ENCODE data around the gene NAT14.

Gene NAT14

DNA sequence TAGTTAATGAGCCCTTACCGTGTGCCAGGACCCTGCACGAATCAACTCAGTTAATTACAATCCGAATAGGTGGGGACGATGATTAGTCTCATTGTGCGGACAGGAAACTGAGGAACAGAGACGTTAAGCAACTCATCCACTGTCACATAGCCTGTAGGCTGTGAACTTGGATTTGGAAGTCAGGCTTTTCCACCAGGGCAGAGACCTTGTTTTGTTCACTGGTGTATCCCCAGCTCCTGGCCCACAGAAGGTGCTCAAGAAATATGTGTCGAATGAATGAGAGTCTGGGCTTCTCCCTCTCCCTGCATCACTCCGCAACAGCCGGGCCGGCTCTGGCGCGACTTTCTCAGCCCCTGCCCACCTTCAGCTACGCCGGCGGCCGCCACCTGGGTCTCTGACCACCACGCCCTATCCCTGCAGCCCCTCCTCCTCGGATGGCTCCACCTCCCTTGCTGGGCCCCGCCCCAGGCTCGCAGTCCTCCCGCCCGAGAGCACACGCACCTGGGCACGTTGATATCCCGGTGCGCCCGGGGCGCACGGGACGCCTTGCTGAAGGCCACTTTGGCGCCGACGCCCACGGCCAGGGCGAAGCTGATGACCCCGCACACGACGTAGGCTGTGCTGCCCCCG lies 43.2 kb upstream of the NAT14 start:
- DNase-seq (ENCODE audit: low read depth): peak; percentile 23
- no peak overlapping the region for H3K4me3 ChIP-seq (ENCODE audit: low read length)
- TF ChIP-seq, protein P1, sequence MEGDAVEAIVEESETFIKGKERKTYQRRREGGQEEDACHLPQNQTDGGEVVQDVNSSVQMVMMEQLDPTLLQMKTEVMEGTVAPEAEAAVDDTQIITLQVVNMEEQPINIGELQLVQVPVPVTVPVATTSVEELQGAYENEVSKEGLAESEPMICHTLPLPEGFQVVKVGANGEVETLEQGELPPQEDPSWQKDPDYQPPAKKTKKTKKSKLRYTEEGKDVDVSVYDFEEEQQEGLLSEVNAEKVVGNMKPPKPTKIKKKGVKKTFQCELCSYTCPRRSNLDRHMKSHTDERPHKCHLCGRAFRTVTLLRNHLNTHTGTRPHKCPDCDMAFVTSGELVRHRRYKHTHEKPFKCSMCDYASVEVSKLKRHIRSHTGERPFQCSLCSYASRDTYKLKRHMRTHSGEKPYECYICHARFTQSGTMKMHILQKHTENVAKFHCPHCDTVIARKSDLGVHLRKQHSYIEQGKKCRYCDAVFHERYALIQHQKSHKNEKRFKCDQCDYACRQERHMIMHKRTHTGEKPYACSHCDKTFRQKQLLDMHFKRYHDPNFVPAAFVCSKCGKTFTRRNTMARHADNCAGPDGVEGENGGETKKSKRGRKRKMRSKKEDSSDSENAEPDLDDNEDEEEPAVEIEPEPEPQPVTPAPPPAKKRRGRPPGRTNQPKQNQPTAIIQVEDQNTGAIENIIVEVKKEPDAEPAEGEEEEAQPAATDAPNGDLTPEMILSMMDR (IDR thresholded peaks at IDR 0.05; ENCODE audit: insufficient read depth, low read depth, low read length, missing control alignments): no peak

DNA sequence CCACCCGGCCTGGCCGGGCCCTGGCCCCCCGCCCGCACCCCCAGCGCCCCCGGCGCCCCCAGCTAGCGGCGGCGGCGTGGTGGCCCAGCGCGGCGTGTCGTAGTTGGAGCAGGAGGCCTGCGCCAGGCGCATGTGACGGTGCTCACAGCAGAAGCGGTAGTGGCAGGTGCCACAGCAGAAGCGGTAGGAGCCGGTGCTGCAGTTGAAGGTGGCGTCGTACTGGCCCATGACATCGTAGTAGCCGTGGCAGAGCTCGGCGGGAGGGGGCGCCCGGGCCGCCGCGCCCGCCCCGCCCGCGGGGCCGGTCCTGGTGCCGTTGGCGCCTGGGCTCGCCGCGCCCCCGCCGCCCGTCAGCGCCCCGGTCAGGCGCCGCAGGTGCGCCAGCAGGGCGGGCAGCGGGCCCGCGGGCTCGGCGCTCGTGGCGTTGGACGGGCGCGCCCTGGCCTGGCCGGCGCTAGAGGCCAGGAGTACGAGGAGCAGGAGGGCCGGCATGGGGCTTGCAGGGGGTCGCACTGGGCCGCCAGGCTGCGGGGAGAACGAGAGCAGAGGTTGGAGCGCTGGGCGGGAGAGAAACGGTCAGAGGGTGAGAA lies 42.5 kb upstream of the NAT14 start:
- H3K4me3 ChIP-seq (ENCODE audit: low read length): no peak overlapping the region
- no peak for DNase-seq (ENCODE audit: low read depth)
- TF ChIP-seq, protein P1 (IDR thresholded peaks at IDR 0.05; ENCODE audit: insufficient read depth, low read depth, low read length, missing control alignments): no peak

DNA sequence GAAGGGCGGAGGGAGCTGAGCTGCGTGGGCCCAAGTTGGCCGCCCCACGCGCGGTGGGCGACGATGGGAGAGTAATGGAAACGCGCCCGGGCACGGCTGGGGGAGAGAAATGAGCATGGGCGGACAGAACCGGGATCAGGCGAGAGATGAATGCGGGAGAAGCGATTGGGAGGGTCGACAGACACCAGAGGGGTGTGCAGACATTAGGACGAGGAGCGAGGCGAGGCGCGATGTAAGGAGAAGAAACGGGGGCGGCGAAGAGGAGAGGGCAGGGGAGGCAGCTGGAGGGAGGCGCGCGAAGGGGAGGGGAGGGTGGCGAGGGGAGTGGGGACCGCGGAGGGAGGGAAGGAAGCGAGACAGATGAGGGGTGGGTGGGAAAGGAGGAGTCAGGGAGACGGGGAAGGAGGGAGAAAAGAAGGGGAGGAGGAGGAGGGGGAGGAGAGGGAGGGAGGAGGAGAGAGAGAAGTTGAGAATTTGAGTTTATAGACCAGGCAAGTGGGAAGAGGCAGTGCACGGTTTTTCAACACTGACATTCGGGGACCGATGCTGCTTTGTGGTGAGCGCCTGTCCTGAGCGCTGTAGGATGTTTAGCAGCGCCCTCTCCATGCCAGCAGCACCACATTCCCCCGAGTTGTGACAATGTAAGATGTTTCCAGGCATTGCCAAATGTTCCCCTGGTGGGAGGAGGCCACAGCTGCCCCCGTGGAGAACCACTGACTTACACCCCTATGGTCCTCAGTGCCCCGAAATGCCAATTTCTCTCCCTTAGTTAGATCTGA lies 41.8 kb upstream of the NAT14 start, which contains the start of gene SHISA7:
Gene SHISA7 (minus strand): TSS at position 256 of the 779 bp plus-strand sequence. CDS start 437 bp downstream, outside the sequence.
- DNase-seq (ENCODE audit: low read depth): no peak
- TF ChIP-seq, protein P1 (IDR thresholded peaks at IDR 0.05; ENCODE audit: insufficient read depth, low read depth, low read length, missing control alignments): no peak
- no peak within 1 kb of the TSS for H3K4me3 ChIP-seq (ENCODE audit: low read length)

DNA sequence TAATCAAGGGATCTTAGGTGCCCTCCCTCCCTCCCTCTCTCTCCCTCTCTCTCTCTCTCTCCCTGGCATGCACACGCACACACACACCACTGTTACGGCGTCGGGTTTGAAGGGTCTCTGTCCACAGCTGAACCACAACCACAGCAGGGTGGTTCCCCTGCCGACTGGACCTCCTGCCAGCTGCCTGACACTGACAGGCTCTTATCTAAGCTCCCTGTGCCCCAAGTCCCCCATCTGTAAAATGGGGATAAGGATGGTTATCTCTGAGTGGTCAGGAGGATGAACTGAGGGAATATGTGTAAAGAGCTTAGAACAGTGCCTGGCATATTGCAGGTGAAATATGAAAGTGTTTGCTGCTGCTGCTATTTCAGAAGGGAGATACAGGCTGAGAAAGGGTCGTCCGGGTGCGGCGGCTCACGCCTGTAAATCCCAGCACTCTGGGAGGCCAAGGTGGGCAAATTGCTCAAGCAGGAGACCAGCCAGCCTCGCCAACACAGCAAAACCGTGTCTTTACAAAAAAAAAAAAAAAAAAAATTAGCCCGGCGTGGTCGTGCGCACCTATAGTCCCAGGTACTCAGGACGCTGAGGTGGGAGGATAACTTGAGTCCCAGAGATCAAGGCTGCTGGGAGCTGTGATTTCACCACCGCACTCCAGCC lies 41.0 kb upstream of the NAT14 start:
- no peak for DNase-seq (ENCODE audit: low read depth)
- H3K4me3 ChIP-seq (ENCODE audit: low read length): no peak overlapping the region
- TF ChIP-seq, protein P1 (IDR thresholded peaks at IDR 0.05; ENCODE audit: insufficient read depth, low read depth, low read length, missing control alignments): no peak

DNA sequence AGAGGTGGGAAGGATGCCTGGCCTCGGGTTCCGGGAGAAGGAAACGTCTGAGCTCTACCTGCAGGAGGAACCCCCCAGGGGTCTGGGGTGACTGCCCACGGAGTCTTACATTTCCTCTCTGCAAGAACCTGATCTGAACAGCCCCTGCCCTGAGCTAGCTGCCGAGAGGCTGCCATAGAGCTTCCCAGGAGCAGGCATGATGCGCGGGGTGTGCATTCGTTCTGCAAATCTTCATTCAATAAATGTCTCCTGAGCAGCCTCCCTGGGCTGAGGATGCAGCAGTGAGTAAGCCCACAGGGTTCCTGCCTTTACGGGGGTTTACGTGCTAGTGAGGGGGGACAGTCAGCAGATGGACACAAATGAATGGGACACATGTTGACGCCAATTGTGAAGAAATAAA lies 40.3 kb upstream of the NAT14 start:
- TF ChIP-seq, protein P1 (IDR thresholded peaks at IDR 0.05; ENCODE audit: insufficient read depth, low read depth, low read length, missing control alignments): no peak
- no peak for DNase-seq (ENCODE audit: low read depth)
- H3K4me3 ChIP-seq (ENCODE audit: low read length): no peak overlapping the region

DNA sequence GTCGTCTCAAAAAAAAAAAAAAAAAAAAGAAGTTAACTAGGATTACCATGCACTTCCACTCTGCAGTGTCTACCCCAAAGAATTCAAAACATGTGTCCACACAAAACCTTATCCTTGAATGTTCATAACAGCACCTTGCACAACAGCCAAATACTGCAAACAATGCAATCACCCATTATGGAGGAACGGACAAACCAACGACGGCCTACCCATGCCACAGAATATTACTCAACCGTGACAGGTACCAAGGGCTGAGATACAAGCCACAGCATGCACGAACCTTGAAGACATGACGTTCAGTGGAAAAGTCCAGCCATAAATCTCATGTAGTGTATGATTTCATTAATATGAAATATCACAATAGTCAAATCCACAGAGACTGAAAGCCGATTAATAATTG lies 38.9 kb upstream of the NAT14 start:
- no peak overlapping the region for H3K4me3 ChIP-seq (ENCODE audit: low read length)
- DNase-seq (ENCODE audit: low read depth): peak; percentile 98
- TF ChIP-seq, protein P1 (IDR thresholded peaks at IDR 0.05; ENCODE audit: insufficient read depth, low read depth, low read length, missing control alignments): no peak
